Neutrophil (primary cell): ENCODE measurements around the gene SLC39A11.

Experiments
- H3K27ac ChIP-seq: fragments of 200-600 bp; sonication (generic); 2 replicates; pipeline ENCODE4 v1.5.1; 2016; ENCODE audit warnings: mild to moderate bottlenecking, moderate library complexity
- H3K27me3 ChIP-seq: fragments of 200-600 bp; sonication (generic); 2 replicates; pipeline ENCODE4 v1.6.0; 2016; ENCODE audit warnings: mild to moderate bottlenecking
- H3K36me3 ChIP-seq: fragments of 200-600 bp; sonication (generic); 2 replicates; pipeline ENCODE4 v1.5.1; 2017
- H3K4me1 ChIP-seq, 2 experiments: fragments of 200-600 bp in 1 of 2; sonication (generic) in 1 of 2; 1 replicate in 1 of 2; 2 replicates in 1 of 2; pipeline versions ENCODE4 v1.5.1 to v1.6.1; 2013 to 2016; ENCODE audit warnings: low read depth in 1 of 2, low read length in 1 of 2, mild to moderate bottlenecking in 1 of 2, moderate library complexity in 1 of 2; ENCODE audit not compliant: control insufficient read depth in 1 of 2, insufficient read depth in 1 of 2
- H3K4me3 ChIP-seq, 2 experiments: fragments of 200-600 bp in 1 of 2; sonication (generic) in 1 of 2; 1 replicate in 1 of 2; 2 replicates in 1 of 2; pipeline ENCODE4 v1.5.1; 2013 to 2016; ENCODE audit warnings: low read depth in 1 of 2, low read length in 1 of 2, mild to moderate bottlenecking in 1 of 2, moderate library complexity in 1 of 2
- H3K9me3 ChIP-seq: fragments of 200-600 bp; sonication (generic); 2 replicates; pipeline ENCODE4 v1.5.1; 2016
- TF ChIP-seq, protein P1 (sequence below): fragments of 200-600 bp; sonication (generic); IDR thresholded peaks from 2 replicates; pipeline ENCODE4 v1.5.1; 2016; ENCODE audit warnings: antibody characterized with exemption

SLC39A11 gene

DNA sequence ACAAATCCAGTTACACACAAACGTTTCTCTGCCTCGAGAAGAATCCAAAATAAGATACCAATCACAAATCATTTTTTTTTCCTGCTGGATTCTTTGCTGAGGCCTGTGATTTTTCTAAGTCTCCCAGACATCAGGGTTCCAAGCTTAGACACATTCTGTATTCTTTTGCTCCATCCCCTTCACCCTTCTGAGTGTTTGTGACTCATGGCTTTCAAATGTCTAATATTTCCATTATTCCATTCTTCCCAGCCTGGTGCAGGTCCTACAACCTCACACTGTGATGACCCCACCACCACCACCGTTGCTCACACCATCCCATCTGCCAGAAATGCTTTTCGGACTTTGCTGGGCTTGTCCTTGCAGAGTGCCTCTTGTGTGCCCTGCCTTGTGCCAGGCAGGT lies 491.6 kb downstream of the SLC39A11 start:
- TF ChIP-seq, protein P1, sequence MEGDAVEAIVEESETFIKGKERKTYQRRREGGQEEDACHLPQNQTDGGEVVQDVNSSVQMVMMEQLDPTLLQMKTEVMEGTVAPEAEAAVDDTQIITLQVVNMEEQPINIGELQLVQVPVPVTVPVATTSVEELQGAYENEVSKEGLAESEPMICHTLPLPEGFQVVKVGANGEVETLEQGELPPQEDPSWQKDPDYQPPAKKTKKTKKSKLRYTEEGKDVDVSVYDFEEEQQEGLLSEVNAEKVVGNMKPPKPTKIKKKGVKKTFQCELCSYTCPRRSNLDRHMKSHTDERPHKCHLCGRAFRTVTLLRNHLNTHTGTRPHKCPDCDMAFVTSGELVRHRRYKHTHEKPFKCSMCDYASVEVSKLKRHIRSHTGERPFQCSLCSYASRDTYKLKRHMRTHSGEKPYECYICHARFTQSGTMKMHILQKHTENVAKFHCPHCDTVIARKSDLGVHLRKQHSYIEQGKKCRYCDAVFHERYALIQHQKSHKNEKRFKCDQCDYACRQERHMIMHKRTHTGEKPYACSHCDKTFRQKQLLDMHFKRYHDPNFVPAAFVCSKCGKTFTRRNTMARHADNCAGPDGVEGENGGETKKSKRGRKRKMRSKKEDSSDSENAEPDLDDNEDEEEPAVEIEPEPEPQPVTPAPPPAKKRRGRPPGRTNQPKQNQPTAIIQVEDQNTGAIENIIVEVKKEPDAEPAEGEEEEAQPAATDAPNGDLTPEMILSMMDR, result no peak
- H3K27ac ChIP-seq, result no peak overlapping the region
- H3K36me3 ChIP-seq, result no peaks in the 10 kb centered on the region

DNA sequence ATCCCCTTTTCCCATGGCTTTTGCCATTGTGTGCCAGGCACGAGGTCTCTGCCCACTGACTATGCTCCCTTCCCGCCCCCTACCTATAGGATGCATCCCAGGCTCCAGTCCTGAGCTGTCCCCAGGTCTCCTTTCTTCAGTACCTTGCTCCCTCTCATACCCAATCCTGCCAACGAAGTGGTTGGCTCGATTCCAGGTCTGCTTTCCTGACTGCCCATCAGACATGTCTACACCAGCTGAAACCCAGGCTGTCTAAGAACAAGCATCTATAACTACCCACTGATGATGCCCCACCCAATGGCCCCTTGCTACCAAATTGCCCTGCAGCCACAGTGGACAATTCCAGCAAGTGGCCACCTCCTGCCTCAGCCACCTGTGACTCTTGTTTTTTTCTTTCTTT lies 492.6 kb downstream of the SLC39A11 start:
- H3K27ac ChIP-seq, result no peak overlapping the region
- H3K27me3 ChIP-seq, result peaks cover 58% of the 10 kb centered on the region
- TF ChIP-seq, protein P1, result no peak

More for the DNA sequence above, 491.6 kb downstream of the SLC39A11 start:
- H3K27me3 ChIP-seq, result peaks cover 48% of the 10 kb centered on the region
- H3K4me3 ChIP-seq, result no peak overlapping the region
- no peaks in the 10 kb centered on the region for H3K4me1 ChIP-seq
- no peaks in the 10 kb centered on the region for H3K9me3 ChIP-seq

DNA sequence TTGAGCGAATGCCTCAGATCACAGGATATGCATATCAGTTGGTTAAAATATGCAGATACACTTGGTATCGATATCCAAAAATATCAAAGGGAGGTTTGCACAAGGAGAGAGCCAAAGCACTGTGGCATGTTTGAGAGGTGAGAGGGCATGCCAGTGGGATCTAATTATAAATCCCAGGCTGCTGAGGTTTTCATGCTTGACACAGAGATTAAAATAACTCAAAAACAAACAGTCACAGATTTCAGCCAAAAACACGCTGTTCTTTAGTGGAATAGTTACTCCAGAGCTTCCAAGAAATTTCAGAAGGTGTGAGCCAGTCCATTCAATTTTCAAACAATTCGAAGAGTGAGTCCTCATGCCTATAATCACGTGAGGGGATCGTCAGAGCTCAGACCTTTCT lies 493.8 kb downstream of the SLC39A11 start:
- TF ChIP-seq, protein P1, result no peak
- Histone ChIP-seq H3K9me3 (no peaks in the 10 kb centered on the region), H3K27ac (no peak overlapping the region), H3K4me1 (no peaks in the 10 kb centered on the region), H3K27me3 (peaks cover 70% of the 10 kb centered on the region), H3K36me3 (no peaks in the 10 kb centered on the region), H3K4me3 (no peak overlapping the region)

More for the DNA sequence above, 492.6 kb downstream of the SLC39A11 start:
- Histone ChIP-seq H3K36me3 (no peaks in the 10 kb centered on the region), H3K9me3 (no peaks in the 10 kb centered on the region), H3K4me3 (no peak overlapping the region), H3K4me1 (no peaks in the 10 kb centered on the region)

DNA sequence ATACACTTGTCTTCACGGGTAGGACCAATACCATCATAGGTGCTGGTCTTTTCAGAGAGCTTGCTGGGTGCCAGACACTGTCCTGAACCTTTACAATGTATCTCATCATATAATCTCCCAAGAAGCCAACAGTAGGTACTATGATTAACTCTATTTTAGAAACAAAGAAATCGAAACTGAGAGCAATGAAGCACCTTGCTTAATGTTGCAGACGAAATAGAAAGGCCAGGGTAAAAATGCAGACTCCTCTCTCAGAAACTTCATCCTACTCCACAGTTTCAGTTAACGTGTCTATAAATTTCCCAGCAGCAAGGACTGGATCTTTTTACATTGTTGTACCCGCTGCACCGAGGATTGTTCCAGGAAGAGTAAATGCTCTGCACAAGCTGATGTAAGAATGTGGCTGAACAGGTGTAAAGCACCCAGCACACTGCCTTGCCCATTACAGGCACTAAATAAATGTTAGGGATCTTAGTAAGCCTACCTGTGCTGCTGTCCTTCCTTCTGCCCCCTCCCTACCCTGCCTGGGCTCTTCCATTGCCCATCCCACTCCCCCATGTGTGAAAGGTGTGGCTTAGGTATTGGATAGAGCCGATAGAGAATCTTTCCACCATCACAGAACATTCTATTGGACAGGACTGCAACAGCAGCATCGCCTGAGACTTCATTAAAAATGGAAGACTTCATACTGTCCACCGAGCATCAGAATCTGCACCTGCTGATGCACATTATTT lies 495.0 kb downstream of the SLC39A11 start:
- TF ChIP-seq, protein P1, result no peak
- no peaks in the 10 kb centered on the region for H3K9me3 ChIP-seq

More for the DNA sequence above, 495.0 kb downstream of the SLC39A11 start:
- Histone ChIP-seq H3K36me3 (no peaks in the 10 kb centered on the region), H3K27ac (no peak overlapping the region), H3K4me1 (peaks cover under 1 to 2% of the 10 kb centered on the region in 2 experiments), H3K4me3 (no peak overlapping the region), H3K27me3 (peaks cover 74% of the 10 kb centered on the region)
